ENCODE data around the gene MICB.
"Not testable (repeated sequence)": the region's sequence is repeated elsewhere in the genome, so short reads cannot be mapped to it uniquely, and the experiment has no call there.

Gene MICB

GRCh38 chr6:31479151-31479932 is 18.6 kb upstream of the MICB start:
- Histone ChIP-seq H3K9me3 (ENCODE audit: low read depth, low read length) (no peaks in the 10 kb centered on the region), H3K36me3 (ENCODE audit: insufficient read depth, low read length) (no peaks in the 10 kb centered on the region), H3K27ac (no peak overlapping the region), H3K4me3 (no peak overlapping the region), H3K9ac (ENCODE audit: insufficient read length) (no peak overlapping the region)
- no peak for TF ChIP-seq EZH2 (IDR thresholded peaks at IDR 0.05)
- no peak for TF ChIP-seq FOXP2 (optimal IDR thresholded peaks at IDR 0.05; ENCODE audit: control extremely low read depth, extremely low read length, insufficient read depth)
- no peak for TF ChIP-seq POLR2AphosphoS5 (IDR thresholded peaks at IDR 0.05; ENCODE audit: borderline replicate concordance, low read depth, low read length)
- DNase-seq (ENCODE audit: low read depth, low spot score), result no peak

DNA sequence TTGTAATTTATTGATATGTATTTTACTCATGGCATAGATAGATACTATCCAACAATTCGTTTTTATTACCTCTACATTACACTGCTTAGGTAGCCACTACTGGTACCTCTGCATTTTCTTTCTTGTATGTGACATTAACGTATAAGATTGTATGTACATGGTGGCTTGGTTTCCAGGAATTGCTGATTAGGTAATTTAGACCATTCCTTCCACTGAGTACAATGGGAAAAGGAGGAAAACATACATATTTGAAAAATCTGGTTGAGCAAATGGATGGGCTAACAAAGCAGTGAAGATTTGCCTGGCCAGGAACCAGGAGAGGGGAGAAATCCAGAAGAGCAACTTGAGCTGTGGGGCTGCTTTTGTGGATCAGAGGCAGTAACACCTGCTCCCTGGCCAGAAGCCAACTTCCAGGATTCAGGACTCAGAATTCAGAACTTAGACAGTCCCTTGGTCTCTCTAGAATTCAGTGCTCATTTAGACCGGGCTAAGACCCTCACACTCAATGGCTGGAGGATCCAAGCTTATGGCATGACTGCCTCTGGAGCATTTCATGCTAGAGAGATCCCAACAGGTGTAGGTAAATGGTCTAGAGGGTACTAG is 17.9 kb upstream of the MICB start:
- no peak overlapping the region for H3K4me3 ChIP-seq
- H3K9ac ChIP-seq (ENCODE audit: insufficient read length), result no peak overlapping the region
- no peak overlapping the region for H3K27ac ChIP-seq
- H3K36me3 ChIP-seq (ENCODE audit: insufficient read depth, low read length), result no peaks in the 10 kb centered on the region
- DNase-seq (ENCODE audit: low read depth, low spot score), result no peak
- no peak for TF ChIP-seq POLR2AphosphoS5 (IDR thresholded peaks at IDR 0.05; ENCODE audit: borderline replicate concordance, low read depth, low read length)
- TF ChIP-seq EZH2 (IDR thresholded peaks at IDR 0.05), result no peak
- no peak for TF ChIP-seq FOXP2 (optimal IDR thresholded peaks at IDR 0.05; ENCODE audit: control extremely low read depth, extremely low read length, insufficient read depth)
- H3K9me3 ChIP-seq (ENCODE audit: low read depth, low read length), result no peaks in the 10 kb centered on the region

DNA sequence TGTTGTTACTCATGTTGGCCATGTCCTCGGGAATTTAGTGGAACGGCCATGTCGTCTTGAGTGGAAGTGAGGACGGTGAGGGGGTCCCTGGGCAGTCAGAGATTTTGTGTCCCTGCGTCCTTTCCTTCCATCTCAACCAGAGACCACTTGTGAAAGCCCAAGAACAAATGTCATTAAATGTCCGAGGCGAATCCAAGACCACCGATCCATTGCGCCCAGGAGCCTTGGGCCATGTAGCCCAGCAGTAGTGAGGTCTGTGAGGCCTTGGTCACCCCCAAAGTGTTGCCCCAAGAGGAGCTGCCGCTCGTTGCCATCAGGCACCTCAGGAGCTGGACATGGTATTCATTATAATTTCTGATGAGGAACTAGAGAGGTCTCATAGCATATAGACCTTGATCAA is 17.4 kb upstream of the MICB start:
- no peak overlapping the region for H3K9ac ChIP-seq (ENCODE audit: insufficient read length)
- no peaks in the 10 kb centered on the region for H3K9me3 ChIP-seq (ENCODE audit: low read depth, low read length)
- H3K36me3 ChIP-seq (ENCODE audit: insufficient read depth, low read length), result no peaks in the 10 kb centered on the region
- no peak overlapping the region for H3K4me3 ChIP-seq
- H3K27ac ChIP-seq, result no peak overlapping the region
- TF ChIP-seq POLR2AphosphoS5 (IDR thresholded peaks at IDR 0.05; ENCODE audit: borderline replicate concordance, low read depth, low read length) (no peak), FOXP2 (optimal IDR thresholded peaks at IDR 0.05; ENCODE audit: control extremely low read depth, extremely low read length, insufficient read depth) (no peak), EZH2 (IDR thresholded peaks at IDR 0.05) (no peak)
- no peak for DNase-seq (ENCODE audit: low read depth, low spot score)

GRCh38 chr6:31483392-31483791 is 14.6 kb upstream of the MICB start:
- no peak overlapping the region for H3K27ac ChIP-seq
- no peak for DNase-seq (ENCODE audit: low read depth, low spot score)
- no peak overlapping the region for H3K9ac ChIP-seq (ENCODE audit: insufficient read length)
- no peaks in the 10 kb centered on the region for H3K36me3 ChIP-seq (ENCODE audit: insufficient read depth, low read length)
- no peaks in the 10 kb centered on the region for H3K9me3 ChIP-seq (ENCODE audit: low read depth, low read length)
- H3K4me3 ChIP-seq, result no peak overlapping the region
- no peak for TF ChIP-seq POLR2AphosphoS5 (IDR thresholded peaks at IDR 0.05; ENCODE audit: borderline replicate concordance, low read depth, low read length)
- no peak for TF ChIP-seq EZH2 (IDR thresholded peaks at IDR 0.05)
- TF ChIP-seq FOXP2 (optimal IDR thresholded peaks at IDR 0.05; ENCODE audit: control extremely low read depth, extremely low read length, insufficient read depth), result no peak

DNA sequence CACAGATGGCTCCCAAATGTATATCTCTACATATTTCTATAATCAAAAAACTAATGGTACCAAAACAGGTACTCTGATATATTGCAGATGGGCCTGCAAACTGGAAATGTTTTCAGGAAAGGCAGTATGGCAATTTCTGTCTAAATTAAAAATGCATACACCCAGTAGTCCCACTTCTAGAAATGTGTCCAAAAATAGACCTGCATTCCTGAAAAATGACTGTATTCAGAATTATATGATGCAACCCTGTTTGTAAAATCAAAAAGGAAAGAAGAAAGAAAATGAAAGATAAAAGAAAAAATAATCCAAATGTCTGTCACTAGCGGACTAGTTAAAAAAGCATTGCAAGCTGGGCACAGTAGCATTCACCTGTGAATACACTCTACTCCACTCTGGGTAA is 12.9 kb upstream of the MICB start:
- Histone ChIP-seq H3K4me3 (no peak overlapping the region), H3K9ac (ENCODE audit: insufficient read length) (no peak overlapping the region), H3K36me3 (ENCODE audit: insufficient read depth, low read length) (no peaks in the 10 kb centered on the region), H3K27ac (no peak overlapping the region), H3K9me3 (ENCODE audit: low read depth, low read length) (no peaks in the 10 kb centered on the region)
- no peak for DNase-seq (ENCODE audit: low read depth, low spot score)
- TF ChIP-seq POLR2AphosphoS5 (IDR thresholded peaks at IDR 0.05; ENCODE audit: borderline replicate concordance, low read depth, low read length) (no peak), EZH2 (IDR thresholded peaks at IDR 0.05) (no peak), FOXP2 (optimal IDR thresholded peaks at IDR 0.05; ENCODE audit: control extremely low read depth, extremely low read length, insufficient read depth) (no peak)

GRCh38 chr6:31486065-31486837 is 11.7 kb upstream of the MICB start:
- not testable (repeated sequence) for H3K9ac ChIP-seq (ENCODE audit: insufficient read length); H3K9me3 ChIP-seq (ENCODE audit: low read depth, low read length)

DNA sequence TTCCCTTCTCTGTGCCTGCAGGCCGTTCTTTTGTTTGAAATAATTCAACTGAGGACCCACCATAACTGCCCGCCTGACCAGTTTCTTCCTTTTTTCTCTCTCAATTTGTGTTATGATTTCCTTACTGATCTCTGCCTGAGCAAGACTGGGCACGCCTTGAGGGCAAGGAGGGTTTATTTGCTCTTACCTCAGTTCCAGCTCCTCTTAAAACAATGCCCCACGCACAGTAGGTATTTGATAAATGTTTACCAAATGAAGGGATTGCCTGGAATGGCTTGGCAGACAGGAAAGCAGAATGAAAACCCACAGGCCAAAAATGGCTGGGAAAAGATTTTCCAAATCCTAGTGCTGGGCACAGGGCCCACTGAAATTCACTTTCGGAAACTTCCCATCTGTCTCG is 10.3 kb upstream of the MICB start:
- H3K9ac ChIP-seq (ENCODE audit: insufficient read length); H3K9me3 ChIP-seq (ENCODE audit: low read depth, low read length); H3K36me3 ChIP-seq (ENCODE audit: insufficient read depth, low read length); H3K27ac ChIP-seq; DNase-seq (ENCODE audit: low read depth, low spot score); H3K4me3 ChIP-seq: not testable (repeated sequence)

More at GRCh38 chr6:31486065-31486837, 11.7 kb upstream of the MICB start:
- not testable (repeated sequence) for DNase-seq (ENCODE audit: low read depth, low spot score); H3K27ac ChIP-seq; H3K36me3 ChIP-seq (ENCODE audit: insufficient read depth, low read length); H3K4me3 ChIP-seq

DNA sequence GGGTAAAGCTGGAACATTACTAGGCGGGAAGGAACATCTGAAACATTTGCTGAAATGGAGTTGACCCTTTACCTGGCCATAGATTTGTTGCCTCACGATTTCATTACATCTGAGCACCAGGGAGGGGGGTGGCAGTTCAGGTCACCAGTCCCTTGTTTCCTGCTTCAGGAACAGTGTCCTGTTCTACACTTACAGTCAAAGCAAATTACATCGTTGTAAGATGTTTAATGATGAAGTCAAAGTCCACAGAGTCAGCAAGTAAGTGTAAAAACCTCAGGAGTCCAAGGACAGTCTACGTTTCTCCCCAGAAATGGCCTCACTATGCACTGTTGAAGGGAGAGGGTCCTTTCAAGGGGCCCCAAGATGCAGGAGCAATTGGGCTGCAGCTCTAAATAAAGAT is 8.9 kb upstream of the MICB start:
- DNase-seq (ENCODE audit: low read depth, low spot score), result no peak
- Histone ChIP-seq H3K4me3 (no peak overlapping the region), H3K27ac (no peak overlapping the region), H3K9ac (ENCODE audit: insufficient read length) (no peak overlapping the region), H3K36me3 (ENCODE audit: insufficient read depth, low read length) (no peaks in the 10 kb centered on the region), H3K9me3 (ENCODE audit: low read depth, low read length) (no peaks in the 10 kb centered on the region)
- no peak for TF ChIP-seq POLR2AphosphoS5 (IDR thresholded peaks at IDR 0.05; ENCODE audit: borderline replicate concordance, low read depth, low read length)
- TF ChIP-seq EZH2 (IDR thresholded peaks at IDR 0.05), result no peak
- TF ChIP-seq FOXP2 (optimal IDR thresholded peaks at IDR 0.05; ENCODE audit: control extremely low read depth, extremely low read length, insufficient read depth), result no peak
